Gastroesophageal sphincter (tissue), 4 donors: ENCODE data around the gene CCNB2. TPM values are rescaled to one million over a fixed set of nuclear protein-coding genes. Genes with fewer than 3 reads are reported as not detected.
A peak's percentile ranks its signal among the peaks of the same experiment; 100 is the strongest.

Experiments used
- ATAC-seq: fragments of 150-250 bp; one replicate; pipeline ENCODE4 v1.9.1; 2016; ENCODE audit warnings: mild to moderate bottlenecking, moderate library complexity
- H3K27ac ChIP-seq, 4 donors: fragments of 200-600 bp; sonication (generic) in 3 of 4; 1 replicate in 3 of 4; 2 replicates in 1 of 4; pipeline ENCODE4 v1.5.1; 2016 to 2019
- H3K27me3 ChIP-seq: fragments of 200-600 bp; sonication (generic); one replicate; pipeline ENCODE4 v1.5.1; 2019
- H3K36me3 ChIP-seq, 2 donors: fragments of 200-600 bp; sonication (generic); one replicate each; pipeline ENCODE4 v1.5.1; 2019; ENCODE audit warnings: control low read depth in 1 of 2
- H3K4me1 ChIP-seq, 3 donors: fragments of 200-600 bp; sonication (generic); 1 replicate in 2 of 3; 2 replicates in 1 of 3; pipeline ENCODE4 v1.5.1; 2016 to 2019; ENCODE audit warnings: control low read depth in 2 of 3
- H3K4me3 ChIP-seq, 2 donors: fragments of 200-600 bp; sonication (generic); one replicate each; pipeline ENCODE4 v1.5.1; 2019; ENCODE audit warnings: mild to moderate bottlenecking in 1 of 2, moderate library complexity in 1 of 2
- H3K9me3 ChIP-seq, 3 donors: fragments of 200-600 bp; sonication (generic); one replicate each; pipeline ENCODE4 v1.5.1; 2017 to 2019; ENCODE audit warnings: control low read depth in 2 of 3
- CTCF ChIP-seq, 4 experiments: fragments of 200-600 bp in 2 of 4; fragments of 450-650 bp in 2 of 4; sonication (generic) in 1 of 4; IDR thresholded peaks; one replicate each; pipeline ENCODE4 v1.5.1; 2017 to 2019; ENCODE audit warnings: antibody characterized with exemption in 4 of 4, mild to moderate bottlenecking in 2 of 4, moderate library complexity in 2 of 4
- EP300 ChIP-seq: sonication (generic); formaldehyde crosslinking; IDR thresholded peaks from one replicate; pipeline ENCODE4 v1.6.1; 2017; ENCODE audit warnings: antibody characterized with exemption, mild to moderate bottlenecking
- POLR2A ChIP-seq, 2 donors: fragments of 450-650 bp; IDR thresholded peaks; one replicate each; pipeline ENCODE4 v1.6.1; 2017; ENCODE audit warnings: antibody characterized with exemption in 2 of 2, mild to moderate bottlenecking in 2 of 2, moderate library complexity in 1 of 2
- POLR2AphosphoS5 ChIP-seq: sonication (generic); formaldehyde crosslinking; IDR thresholded peaks from one replicate; pipeline ENCODE4 v1.6.1; 2017; ENCODE audit warnings: antibody characterized with exemption
- WGBS, 2 donors: methylation state at CpG; one replicate each; pipeline ENCODE4 v1.1.5; 2018; ENCODE audit warnings: low coverage in 1 of 2; 5-methylcytosine and 5-hydroxymethylcytosine counted together
- total RNA-seq, 4 donors: library from RNA; depleted of rRNA; stranded (reverse); fragments of >200 nt; gene quantifications; one replicate each; pipeline ENCODE4 v1.1.0, GENCODE V29; 2016

CCNB2 gene
- total RNA-seq, 4 donors from 2014 or later, result 0.46 to 5.1 (median 0.93) TPM; not detected in 1

- Histone ChIP-seq H3K4me1 (peaks cover 0 to 21% (median 2%) of the 10 kb centered on the region in 3 donors), H3K27ac (no peak overlapping the region), H3K9me3 (no peaks in the 10 kb centered on the region), H3K27me3 (no peaks in the 10 kb centered on the region), H3K36me3 (peaks cover 0 to 41% of the 10 kb centered on the region in 2 donors), H3K4me3 (no peak overlapping the region)
- no peak for ATAC-seq
- TF ChIP-seq POLR2A (IDR thresholded peaks at IDR 0.05) (no peak), EP300 (no peak), CTCF (IDR thresholded peaks at IDR 0.05) (no peak)
- 100% methylated on average over 1 of the region's 3 CpGs for WGBS, 2 donors
Observed at GRCh38 chr15:59165726-59166125, 60.8 kb downstream of the CCNB2 start.

GRCh38 chr15:59166166-59166565 lies 61.2 kb downstream of the CCNB2 start:
- 61 to 69% methylated on average over 4 of the region's 4 CpGs for WGBS, 2 donors
- TF ChIP-seq EP300 (no peak), CTCF (IDR thresholded peaks at IDR 0.05) (no peak), POLR2A (IDR thresholded peaks at IDR 0.05) (no peak), POLR2AphosphoS5 (no peak)
- H3K27me3 ChIP-seq, result no peaks in the 10 kb centered on the region
- no peak overlapping the region for H3K27ac ChIP-seq
- H3K9me3 ChIP-seq, result no peaks in the 10 kb centered on the region
- ATAC-seq, result no peak
- H3K36me3 ChIP-seq, result peaks cover 0 to 41% of the 10 kb centered on the region in 2 donors
- H3K4me3 ChIP-seq, result no peak overlapping the region
- H3K4me1 ChIP-seq, result peaks cover 0 to 25% (median 2%) of the 10 kb centered on the region in 3 donors

GRCh38 chr15:59166601-59167265 lies 61.8 kb downstream of the CCNB2 start:
- no peak for TF ChIP-seq CTCF (IDR thresholded peaks at IDR 0.05)
- peaks cover 0 to 41% of the 10 kb centered on the region in 2 donors for H3K36me3 ChIP-seq

GRCh38 chr15:59168536-59168935 lies 63.6 kb downstream of the CCNB2 start:
- no peak for ATAC-seq
- H3K4me1 ChIP-seq, result peaks cover 0 to 25% (median 2%) of the 10 kb centered on the region in 3 donors
- H3K4me3 ChIP-seq, result no peak overlapping the region
- H3K27me3 ChIP-seq, result no peaks in the 10 kb centered on the region
- H3K36me3 ChIP-seq, result peaks cover 0 to 46% of the 10 kb centered on the region in 2 donors
- no peak overlapping the region for H3K27ac ChIP-seq
- H3K9me3 ChIP-seq, result no peaks in the 10 kb centered on the region
- WGBS, 2 donors, result 84 to 100% methylated on average over 1 to 7 of the region's 7 CpGs
- no peak for TF ChIP-seq EP300
- no peak for TF ChIP-seq POLR2A (IDR thresholded peaks at IDR 0.05)
- no peak for TF ChIP-seq CTCF (IDR thresholded peaks at IDR 0.05)
- no peak for TF ChIP-seq POLR2AphosphoS5

More at GRCh38 chr15:59166601-59167265, 61.8 kb downstream of the CCNB2 start:
- no peaks in the 10 kb centered on the region for H3K27me3 ChIP-seq
- ATAC-seq, result no peak
- no peak overlapping the region for H3K4me3 ChIP-seq
- peaks cover 0 to 25% (median 2%) of the 10 kb centered on the region in 3 donors for H3K4me1 ChIP-seq
- WGBS, 2 donors, result 70 to 78% methylated on average over 5 to 7 of the region's 11 CpGs
- H3K27ac ChIP-seq, result no peak overlapping the region
- no peaks in the 10 kb centered on the region for H3K9me3 ChIP-seq

- Histone ChIP-seq H3K27me3 (no peaks in the 10 kb centered on the region), H3K4me3 (no peak overlapping the region), H3K27ac (peak overlapping the region in 2 of 4 donors; percentile 53 to 62), H3K9me3 (no peaks in the 10 kb centered on the region), H3K4me1 (peaks cover 0 to 25% (median 2%) of the 10 kb centered on the region in 3 donors), H3K36me3 (peaks cover 0 to 52% of the 10 kb centered on the region in 2 donors)
- peak; percentile 75 for ATAC-seq
- WGBS, 2 donors, result 45 to 65% methylated on average over 2 to 3 of the region's 3 CpGs
- TF ChIP-seq POLR2AphosphoS5, result no peak
- TF ChIP-seq CTCF (IDR thresholded peaks at IDR 0.05), result no peak
- TF ChIP-seq POLR2A (IDR thresholded peaks at IDR 0.05), result no peak
- TF ChIP-seq EP300, result no peak
Observed at GRCh38 chr15:59169251-59169708, 64.3 kb downstream of the CCNB2 start.
